Measurements from ENCODE around the gene CADM2.

CADM2 gene

GRCh38 chr3:86109434-86109833 is 1150.6 kb downstream of the CADM2 start:
- H3K9me3 ChIP-seq (ENCODE audit: control insufficient read depth, insufficient read depth, low read length): no peaks in the 10 kb centered on the region; the same call in 1 of the 2 replicates
- H3K27me3 ChIP-seq (ENCODE audit: control insufficient read depth, low read length): no peaks in the 10 kb centered on the region
- H3K4me1 ChIP-seq (ENCODE audit: control insufficient read depth, low read length): no peaks in the 10 kb centered on the region
- H3K27ac ChIP-seq (ENCODE audit: low read depth, low read length): no peak overlapping the region
- no peak overlapping the region for H3K4me3 ChIP-seq (ENCODE audit: low read length)
- H3K4me2 ChIP-seq (ENCODE audit: low read length): no peak overlapping the region
- H4K20me1 ChIP-seq (ENCODE audit: control insufficient read depth, insufficient read depth, low read depth, low read length): no peaks in the 10 kb centered on the region
- no peaks in the 10 kb centered on the region for H3K9me2 ChIP-seq (replicated peaks; ENCODE audit: control insufficient read depth, low read length)
- H3K36me3 ChIP-seq (ENCODE audit: control insufficient read depth, low read length): no peaks in the 10 kb centered on the region
- H3F3A ChIP-seq (ENCODE audit: control insufficient read depth, insufficient read depth): no peaks in the 10 kb centered on the region
- TF ChIP-seq EZH2phosphoT487 (IDR thresholded peaks at IDR 0.05; ENCODE audit: borderline replicate concordance, low read length) (no peak), CTCF (IDR thresholded peaks at IDR 0.05; ENCODE audit: low read depth, low read length, poor library complexity, severe bottlenecking) (no peak)
- no peaks in the 10 kb centered on the region for H3K79me2 ChIP-seq (ENCODE audit: control insufficient read depth, low read length)

All from DOHH2 (cell line).